ENCODE results near the gene ZRANB3. TPM values are rescaled to one million over a fixed set of nuclear protein-coding genes. Genes with fewer than 3 reads are reported as not detected.

ZRANB3 gene
- total and polyA plus RNA-seq, 2 experiments from 2014 or later, result 3.6 to 10.4 TPM

DNA sequence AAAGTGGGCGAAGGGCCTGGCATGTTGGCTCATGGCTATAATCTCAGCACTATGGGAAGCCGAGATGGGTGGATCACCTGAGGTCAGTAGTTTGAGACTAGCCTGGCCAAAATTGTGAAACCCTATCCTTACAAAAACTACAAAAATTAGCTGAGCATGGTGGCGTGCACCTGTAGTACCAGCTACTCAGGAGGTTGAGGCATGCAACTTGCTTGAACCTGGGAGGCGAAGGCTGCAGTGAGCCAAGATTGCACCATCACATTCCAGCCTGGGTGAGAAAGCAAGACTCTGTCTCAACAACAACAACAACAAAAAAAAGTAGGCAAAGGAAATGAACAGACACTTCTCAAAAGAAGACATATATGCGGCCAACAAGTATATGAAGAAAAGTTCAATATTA lies 282.4 kb downstream of the ZRANB3 start:
- Histone ChIP-seq H3K79me2 (no peaks in the 10 kb centered on the region), H3K9me2 (replicated peaks; ENCODE audit: insufficient read depth) (no peaks in the 10 kb centered on the region), H3K4me3 (no peak overlapping the region), H3K9me3 (ENCODE audit: low read depth) (no peaks in the 10 kb centered on the region), H3K36me3 (replicated peaks; ENCODE audit: insufficient read depth, low read depth) (no peaks in the 10 kb centered on the region), H3K4me2 (no peak overlapping the region), H3K27ac (no peak overlapping the region), H2AFZ (no peak overlapping the region), H3K27me3 (no peaks in the 10 kb centered on the region), H4K20me1 (ENCODE audit: insufficient read depth, poor library complexity, severe bottlenecking) (no peaks in the 10 kb centered on the region), H3K4me1 (ENCODE audit: insufficient read depth) (no peaks in the 10 kb centered on the region)
- WGBS (ENCODE audit: low lambda C conversion rate, missing lambda C conversion rate), result 96% methylated on average over 5 of the region's 5 CpGs
- TF ChIP-seq EZH2 (IDR thresholded peaks at IDR 0.05; ENCODE audit: borderline replicate concordance) (no peak), EZH2phosphoT487 (IDR thresholded peaks at IDR 0.05; ENCODE audit: low read depth, severe bottlenecking, unreplicated experiment) (no peak)
- TF ChIP-seq, protein P1, sequence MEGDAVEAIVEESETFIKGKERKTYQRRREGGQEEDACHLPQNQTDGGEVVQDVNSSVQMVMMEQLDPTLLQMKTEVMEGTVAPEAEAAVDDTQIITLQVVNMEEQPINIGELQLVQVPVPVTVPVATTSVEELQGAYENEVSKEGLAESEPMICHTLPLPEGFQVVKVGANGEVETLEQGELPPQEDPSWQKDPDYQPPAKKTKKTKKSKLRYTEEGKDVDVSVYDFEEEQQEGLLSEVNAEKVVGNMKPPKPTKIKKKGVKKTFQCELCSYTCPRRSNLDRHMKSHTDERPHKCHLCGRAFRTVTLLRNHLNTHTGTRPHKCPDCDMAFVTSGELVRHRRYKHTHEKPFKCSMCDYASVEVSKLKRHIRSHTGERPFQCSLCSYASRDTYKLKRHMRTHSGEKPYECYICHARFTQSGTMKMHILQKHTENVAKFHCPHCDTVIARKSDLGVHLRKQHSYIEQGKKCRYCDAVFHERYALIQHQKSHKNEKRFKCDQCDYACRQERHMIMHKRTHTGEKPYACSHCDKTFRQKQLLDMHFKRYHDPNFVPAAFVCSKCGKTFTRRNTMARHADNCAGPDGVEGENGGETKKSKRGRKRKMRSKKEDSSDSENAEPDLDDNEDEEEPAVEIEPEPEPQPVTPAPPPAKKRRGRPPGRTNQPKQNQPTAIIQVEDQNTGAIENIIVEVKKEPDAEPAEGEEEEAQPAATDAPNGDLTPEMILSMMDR (IDR thresholded peaks at IDR 0.05; ENCODE audit: poor library complexity), result no peak
- no peak for DNase-seq (ENCODE audit: low spot score)

DNA sequence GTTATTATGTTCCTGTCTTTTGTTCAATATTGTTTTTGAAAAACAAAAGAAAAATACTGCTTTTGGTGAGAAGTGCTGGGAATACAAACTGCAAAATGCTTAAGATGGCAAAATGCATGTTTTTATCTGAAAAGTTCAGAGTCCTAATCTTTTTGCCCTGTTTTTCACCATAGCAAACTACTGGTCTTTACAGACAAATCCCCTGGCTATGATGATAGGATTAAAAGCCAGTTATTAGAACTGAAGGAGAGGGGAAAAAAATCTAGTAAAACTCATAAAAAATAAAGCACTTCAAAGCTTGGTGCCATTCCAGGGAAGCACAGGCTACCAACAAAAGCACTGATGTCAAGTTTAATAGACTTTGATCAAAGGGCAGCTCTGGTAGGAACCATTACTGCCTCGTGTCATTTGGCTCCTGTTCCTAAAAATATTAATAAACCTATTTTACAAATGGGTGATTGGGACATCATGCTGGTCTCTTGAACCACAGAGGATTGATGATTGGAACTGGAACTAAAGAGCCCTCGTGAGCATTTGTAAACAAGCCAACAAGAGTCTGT lies 284.2 kb downstream of the ZRANB3 start:
- Histone ChIP-seq H3K4me1 (ENCODE audit: insufficient read depth) (no peaks in the 10 kb centered on the region), H3K9me2 (replicated peaks; ENCODE audit: insufficient read depth) (no peaks in the 10 kb centered on the region), H3K27me3 (no peaks in the 10 kb centered on the region), H3K4me2 (no peak overlapping the region), H3K27ac (no peak overlapping the region), H3K36me3 (replicated peaks; ENCODE audit: insufficient read depth, low read depth) (no peaks in the 10 kb centered on the region), H2AFZ (no peak overlapping the region), H3K9me3 (ENCODE audit: low read depth) (no peaks in the 10 kb centered on the region), H4K20me1 (ENCODE audit: insufficient read depth, poor library complexity, severe bottlenecking) (no peaks in the 10 kb centered on the region), H3K4me3 (no peak overlapping the region), H3K79me2 (no peaks in the 10 kb centered on the region)
- DNase-seq (ENCODE audit: low spot score), result no peak
- 30% methylated on average over 2 of the region's 2 CpGs for WGBS (ENCODE audit: low lambda C conversion rate, missing lambda C conversion rate)
- TF ChIP-seq EZH2 (IDR thresholded peaks at IDR 0.05; ENCODE audit: borderline replicate concordance), result no peak
- TF ChIP-seq, protein P1 (IDR thresholded peaks at IDR 0.05; ENCODE audit: poor library complexity), result no peak
- no peak for TF ChIP-seq EZH2phosphoT487 (IDR thresholded peaks at IDR 0.05; ENCODE audit: low read depth, severe bottlenecking, unreplicated experiment)

DNA sequence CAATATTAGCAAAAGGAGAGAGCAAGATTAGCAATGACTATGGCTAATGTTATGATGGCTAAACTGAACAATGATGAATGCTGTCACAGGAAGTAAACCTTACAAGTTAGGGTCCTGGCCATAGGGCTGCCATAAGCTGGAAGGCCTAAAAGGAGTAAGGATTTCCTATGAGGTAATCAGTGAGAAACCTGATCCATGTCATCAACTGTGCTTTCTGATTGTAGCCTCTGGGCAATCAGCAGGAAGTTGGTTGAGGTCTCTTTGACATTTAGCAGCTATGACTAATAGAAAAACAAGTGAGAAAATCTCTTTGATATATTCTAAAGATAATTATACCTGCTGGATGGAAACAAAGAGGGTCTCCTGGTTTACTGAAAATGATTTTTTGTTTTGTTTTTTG lies 285.9 kb downstream of the ZRANB3 start:
- Histone ChIP-seq H3K27ac (no peak overlapping the region), H4K20me1 (ENCODE audit: insufficient read depth, poor library complexity, severe bottlenecking) (no peaks in the 10 kb centered on the region), H3K36me3 (replicated peaks; ENCODE audit: insufficient read depth, low read depth) (no peaks in the 10 kb centered on the region), H3K9me3 (ENCODE audit: low read depth) (no peaks in the 10 kb centered on the region), H3K27me3 (no peaks in the 10 kb centered on the region), H3K4me1 (ENCODE audit: insufficient read depth) (no peaks in the 10 kb centered on the region), H2AFZ (no peak overlapping the region), H3K9me2 (replicated peaks; ENCODE audit: insufficient read depth) (no peaks in the 10 kb centered on the region), H3K79me2 (no peaks in the 10 kb centered on the region), H3K4me2 (no peak overlapping the region), H3K4me3 (no peak overlapping the region)
- TF ChIP-seq EZH2 (IDR thresholded peaks at IDR 0.05; ENCODE audit: borderline replicate concordance), result no peak
- no peak for TF ChIP-seq EZH2phosphoT487 (IDR thresholded peaks at IDR 0.05; ENCODE audit: low read depth, severe bottlenecking, unreplicated experiment)
- no peak for DNase-seq (ENCODE audit: low spot score)

DNA sequence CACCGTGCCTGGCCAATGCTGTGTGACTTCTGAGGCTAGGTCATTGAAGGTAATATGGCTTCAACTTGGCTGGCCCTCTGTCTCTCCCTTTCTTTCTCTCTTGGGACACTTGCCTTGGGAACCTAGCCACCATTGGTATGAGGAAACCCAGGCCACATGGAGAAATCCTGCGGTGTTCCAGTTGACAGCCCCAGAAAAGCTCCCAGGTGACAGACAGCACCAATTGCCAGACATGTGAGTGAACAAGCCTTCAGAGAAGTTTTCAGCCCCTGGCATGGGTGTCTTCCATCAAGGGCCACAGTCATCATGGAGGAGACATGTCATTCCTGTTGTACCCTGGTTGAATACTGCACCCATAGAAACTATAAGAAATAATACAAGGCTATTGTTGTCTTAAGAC lies 292.4 kb downstream of the ZRANB3 start:
- no peaks in the 10 kb centered on the region for H3K27me3 ChIP-seq
- 93% methylated on average over 2 of the region's 2 CpGs for WGBS (ENCODE audit: low lambda C conversion rate, missing lambda C conversion rate)
- H4K20me1 ChIP-seq (ENCODE audit: insufficient read depth, poor library complexity, severe bottlenecking), result no peaks in the 10 kb centered on the region
- H3K36me3 ChIP-seq (replicated peaks; ENCODE audit: insufficient read depth, low read depth), result no peaks in the 10 kb centered on the region
- TF ChIP-seq, protein P1 (IDR thresholded peaks at IDR 0.05; ENCODE audit: poor library complexity), result no peak
- TF ChIP-seq EZH2 (IDR thresholded peaks at IDR 0.05; ENCODE audit: borderline replicate concordance), result no peak
- TF ChIP-seq EZH2phosphoT487 (IDR thresholded peaks at IDR 0.05; ENCODE audit: low read depth, severe bottlenecking, unreplicated experiment), result no peak
- no peaks in the 10 kb centered on the region for H3K9me3 ChIP-seq (ENCODE audit: low read depth)
- no peaks in the 10 kb centered on the region for H3K79me2 ChIP-seq
- no peak for DNase-seq (ENCODE audit: low spot score)
- no peaks in the 10 kb centered on the region for H3K9me2 ChIP-seq (replicated peaks; ENCODE audit: insufficient read depth)
- no peak overlapping the region for H3K4me2 ChIP-seq
- H3K4me1 ChIP-seq (ENCODE audit: insufficient read depth), result no peaks in the 10 kb centered on the region
- H3K27ac ChIP-seq, result no peak overlapping the region
- no peak overlapping the region for H3K4me3 ChIP-seq
- H2AFZ ChIP-seq, result no peak overlapping the region

Data from hepatocyte (in vitro differentiated cells).